Erythroblast (primary cell): Measurements from ENCODE around the gene RHOBTB1.

ENCODE experiments used
- GATA1 ChIP-seq: IDR thresholded peaks from 2 replicates; pipeline ENCODE4 v1.6.1; 2011; ENCODE audit warnings: low read depth, mild to moderate bottlenecking, control low read depth, low read length, moderate library complexity
- POLR2A ChIP-seq: IDR thresholded peaks from 2 replicates; pipeline ENCODE4 v1.6.1; 2011; ENCODE audit warnings: mild to moderate bottlenecking, low read length

- TF ChIP-seq POLR2A (no peak), GATA1 (no peak)
Observed at GRCh38 chr10:60955957-60956425, 12.0 kb upstream of the RHOBTB1 start.
